ENCODE measurements around the gene GLP2R.
"Not testable (repeated sequence)": the region's sequence is repeated elsewhere in the genome, so short reads cannot be mapped to it uniquely, and the experiment has no call there.

GLP2R gene

DNA sequence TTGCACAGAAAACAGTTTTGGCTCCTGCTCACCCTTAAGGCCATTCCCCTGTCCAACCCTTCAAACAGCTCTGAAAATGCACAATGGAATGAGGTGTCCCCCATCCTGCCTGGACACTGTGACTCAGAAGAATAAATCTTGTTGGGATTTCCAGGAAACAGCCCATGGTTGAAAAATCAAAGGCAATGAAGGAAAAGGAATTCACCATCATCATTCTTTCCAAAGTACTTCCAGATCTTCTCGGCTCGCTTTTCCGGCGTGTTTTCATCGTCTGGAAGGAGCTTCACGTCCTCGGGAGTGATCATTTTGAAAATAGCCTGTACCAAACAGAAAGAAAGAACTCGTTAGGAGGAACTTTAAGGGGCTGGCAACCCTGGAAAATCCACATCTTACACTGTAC is 75.1 kb downstream of the GLP2R start:
- no peak for DNase-seq

DNA sequence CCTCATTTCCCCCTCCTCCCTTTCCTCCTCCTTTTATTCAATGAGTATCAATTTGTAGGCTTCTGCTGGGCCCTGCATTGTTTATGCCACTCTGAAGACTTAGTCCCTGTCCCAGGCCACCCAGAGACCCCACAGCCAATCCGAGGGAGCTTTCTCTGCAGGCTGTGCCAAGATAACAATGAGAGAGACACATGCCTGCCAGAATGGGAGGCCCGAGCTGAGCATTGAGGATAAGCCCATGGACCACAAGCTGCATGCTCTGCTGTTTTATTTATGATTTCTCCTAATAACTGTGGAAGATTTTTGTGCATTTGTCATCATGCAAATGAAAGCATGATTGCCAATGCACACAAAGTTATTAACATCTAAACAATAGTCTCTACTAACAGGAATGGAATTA is 76.4 kb downstream of the GLP2R start:
- no peak for DNase-seq

DNA sequence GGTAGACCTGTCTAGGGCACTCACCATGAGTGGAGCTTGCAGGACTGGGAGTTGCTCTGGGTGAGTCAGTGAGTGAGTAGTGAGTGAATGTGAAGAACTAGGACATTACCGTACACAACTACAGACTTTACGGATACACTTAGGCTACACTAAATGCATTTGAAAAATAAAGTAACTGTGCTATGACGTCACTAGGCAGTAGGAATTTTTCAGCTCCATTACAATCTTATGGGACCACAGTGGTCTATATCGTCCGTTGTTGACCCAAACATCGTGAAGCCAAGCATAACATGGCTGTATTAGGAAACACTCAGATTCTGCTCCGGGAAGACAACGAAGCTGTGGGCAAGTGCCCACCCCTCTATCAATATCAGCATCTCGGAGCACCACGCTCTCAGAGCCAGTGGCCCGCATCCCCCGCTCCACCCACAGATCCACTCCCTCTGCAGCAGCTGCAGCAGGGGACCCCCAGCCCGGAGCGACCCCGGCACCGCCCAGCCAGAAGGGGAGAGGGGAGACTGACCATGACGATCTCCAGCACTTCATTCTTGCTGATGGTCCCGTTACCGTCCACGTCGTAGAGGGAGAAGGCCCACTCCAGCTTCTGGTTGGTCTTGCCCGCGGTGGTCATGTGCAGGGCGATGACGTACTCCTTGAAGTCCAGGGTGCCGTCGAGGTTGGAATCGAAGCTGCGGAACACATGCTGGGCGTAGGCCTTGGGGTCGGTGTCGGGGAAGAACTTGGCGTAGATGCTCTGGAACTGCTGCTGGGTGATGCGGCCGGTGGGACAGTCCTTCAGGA is 78.8 kb downstream of the GLP2R start:
- DNase-seq = no peak

DNA sequence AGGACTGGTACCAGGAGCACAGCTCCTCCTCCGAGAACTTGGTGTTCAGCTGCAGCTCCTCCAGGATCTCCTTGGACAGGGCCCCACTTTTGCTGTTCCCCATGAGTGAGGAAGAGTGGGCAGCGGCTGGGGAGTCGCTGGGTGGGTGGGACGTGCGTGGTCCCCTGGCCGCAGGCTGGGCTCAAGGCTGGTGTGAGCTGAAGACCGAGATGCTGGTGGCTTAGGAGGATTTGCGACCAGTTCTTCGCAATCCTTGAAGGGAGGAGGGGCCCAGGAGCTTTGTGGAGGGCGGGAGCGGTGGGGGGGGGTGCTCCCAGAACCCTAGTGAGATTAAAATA is 79.3 kb downstream of the GLP2R start, which contains the start of gene RCVRN:
RCVRN (minus strand) TSS at position 194 of the 338 bp plus-strand sequence; CDS start at position 103, 91 bp downstream.
- no peak for DNase-seq

DNA sequence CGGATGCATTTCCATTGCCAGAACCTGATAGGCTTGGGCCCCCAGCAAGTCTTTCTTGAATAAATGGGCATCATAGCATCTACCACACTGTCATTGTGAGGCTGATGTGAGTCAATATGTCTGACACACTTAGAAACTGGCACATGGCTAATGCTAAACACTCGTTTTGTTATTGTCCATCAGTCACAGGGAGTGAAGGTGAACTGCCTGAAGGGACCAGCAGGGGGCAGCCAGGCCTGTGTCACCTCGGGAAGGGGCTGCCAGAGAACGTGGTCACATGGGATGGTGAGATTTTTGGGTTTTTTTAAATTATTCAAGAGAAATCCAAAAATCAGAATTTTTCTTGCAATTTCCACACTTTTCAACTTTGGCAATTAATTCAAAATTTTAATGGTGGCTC is 80.2 kb downstream of the GLP2R start:
- DNase-seq = peak; percentile 34

DNA sequence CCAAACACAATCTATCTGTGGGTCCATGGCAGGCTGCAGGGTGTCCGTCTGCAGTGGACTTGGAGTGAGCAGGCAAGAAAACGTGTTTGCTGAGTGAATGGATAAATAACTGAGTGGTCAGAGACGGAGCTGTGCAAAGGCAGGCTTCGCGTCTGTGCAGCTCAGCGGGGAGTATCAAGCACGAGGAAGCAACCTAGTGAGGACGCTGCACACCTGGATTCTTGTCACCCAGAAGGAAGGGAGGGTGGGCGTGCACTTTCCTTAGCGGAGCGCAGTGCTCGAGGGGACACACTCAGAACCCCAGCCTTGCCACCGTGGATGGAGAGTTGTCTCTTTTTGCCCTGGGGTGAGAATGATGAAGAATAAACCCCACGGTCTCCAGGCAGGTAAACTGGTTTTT is 80.9 kb downstream of the GLP2R start:
- no peak for DNase-seq

DNA sequence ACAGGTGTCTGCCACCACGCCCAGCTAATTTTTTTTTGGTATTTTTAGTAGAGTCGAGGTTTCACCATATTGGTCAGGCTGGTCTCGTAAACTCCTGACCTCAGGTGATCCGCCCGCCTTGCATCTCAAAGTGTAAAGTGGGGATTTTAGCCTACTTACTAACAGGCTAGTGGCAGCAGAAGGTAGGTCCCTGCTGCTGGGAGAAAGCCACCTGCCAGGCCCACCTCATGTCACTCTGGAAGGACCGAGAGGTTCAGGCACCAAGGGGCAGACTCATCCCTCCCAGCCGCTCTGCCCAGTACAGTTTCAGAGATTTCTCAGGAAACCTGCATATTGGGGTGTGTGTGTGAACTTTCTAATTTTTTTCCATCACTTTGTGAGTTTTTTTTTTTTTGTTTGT is 81.4 kb downstream of the GLP2R start:
- DNase-seq = no peak

DNA sequence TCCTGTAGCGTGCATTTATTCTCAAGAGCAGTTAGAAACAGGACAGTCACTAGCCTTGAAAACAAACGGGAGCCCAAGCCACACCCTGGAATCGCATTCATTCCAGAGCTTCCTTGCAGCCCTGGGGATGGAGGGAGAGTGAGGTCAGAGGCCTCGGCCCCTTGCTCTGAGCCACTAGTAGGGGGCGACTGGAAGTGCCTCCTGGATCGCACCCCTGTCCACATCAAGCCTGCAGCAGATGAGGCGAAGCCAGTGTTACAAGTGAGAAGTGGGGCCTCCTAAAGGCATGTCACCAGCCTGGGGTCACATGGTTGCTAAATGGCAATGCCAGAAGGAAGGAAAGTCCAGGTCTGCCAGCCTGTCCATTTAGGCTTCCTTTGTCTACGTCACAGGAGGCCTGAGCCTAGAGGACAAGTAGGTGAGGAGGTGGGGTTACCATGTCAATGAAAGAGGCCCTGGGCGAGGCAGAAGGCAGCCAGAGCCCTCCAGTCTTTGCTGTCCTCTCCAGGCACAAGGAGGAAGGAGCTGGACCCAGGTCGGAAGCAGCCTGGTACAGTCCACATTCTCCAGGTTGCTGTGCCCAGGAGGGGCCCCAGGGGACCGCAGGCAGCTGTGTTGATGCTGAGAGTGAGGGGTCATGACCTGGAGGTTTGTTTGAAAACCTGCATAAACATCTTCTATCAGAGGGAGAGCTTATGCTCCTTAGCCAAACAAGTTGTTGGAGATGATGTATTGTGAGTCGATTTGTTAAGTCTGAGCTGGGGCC is 82.3 kb downstream of the GLP2R start:
- DNase-seq = no peak

DNA sequence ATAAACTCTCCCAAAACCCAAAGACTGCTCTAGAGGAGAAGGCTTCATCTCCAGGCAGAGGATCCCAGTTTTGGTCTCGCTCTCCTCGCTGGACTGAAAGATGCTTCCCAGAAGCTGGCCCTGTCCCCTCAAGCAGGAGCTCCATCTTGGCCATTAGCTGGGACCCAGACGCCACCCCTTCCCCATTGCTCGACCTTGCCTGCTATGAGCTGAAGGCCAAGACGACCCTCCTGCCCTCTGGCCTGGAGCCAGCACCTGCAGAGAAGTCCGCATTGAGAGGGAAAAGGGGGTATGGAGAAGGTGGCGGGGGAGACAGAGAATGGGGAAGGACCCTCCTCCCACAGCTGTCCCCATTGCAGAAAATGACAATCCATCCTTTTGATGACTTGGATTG is 82.9 kb downstream of the GLP2R start:
- DNase-seq = no peak

DNA sequence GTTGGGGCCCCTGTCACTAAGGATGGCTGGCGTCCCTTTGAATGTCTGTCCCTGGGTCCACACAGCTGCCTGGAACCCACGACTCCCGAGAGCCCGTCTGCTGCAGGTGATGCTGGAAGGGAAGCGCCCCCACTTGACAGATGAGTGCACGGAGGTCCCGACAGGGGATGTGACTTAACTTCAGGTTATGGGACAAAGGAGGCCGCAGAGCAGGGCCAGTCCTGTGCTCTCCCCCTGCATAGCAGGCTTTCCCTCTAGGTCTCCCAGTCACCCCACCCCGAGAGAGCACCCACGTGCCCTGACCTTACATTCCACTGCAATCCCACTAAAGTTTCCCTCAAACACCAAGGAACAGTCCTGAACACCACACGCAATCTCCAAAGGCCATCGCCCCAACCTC is 85.4 kb downstream of the GLP2R start:
- no peak for DNase-seq

DNA sequence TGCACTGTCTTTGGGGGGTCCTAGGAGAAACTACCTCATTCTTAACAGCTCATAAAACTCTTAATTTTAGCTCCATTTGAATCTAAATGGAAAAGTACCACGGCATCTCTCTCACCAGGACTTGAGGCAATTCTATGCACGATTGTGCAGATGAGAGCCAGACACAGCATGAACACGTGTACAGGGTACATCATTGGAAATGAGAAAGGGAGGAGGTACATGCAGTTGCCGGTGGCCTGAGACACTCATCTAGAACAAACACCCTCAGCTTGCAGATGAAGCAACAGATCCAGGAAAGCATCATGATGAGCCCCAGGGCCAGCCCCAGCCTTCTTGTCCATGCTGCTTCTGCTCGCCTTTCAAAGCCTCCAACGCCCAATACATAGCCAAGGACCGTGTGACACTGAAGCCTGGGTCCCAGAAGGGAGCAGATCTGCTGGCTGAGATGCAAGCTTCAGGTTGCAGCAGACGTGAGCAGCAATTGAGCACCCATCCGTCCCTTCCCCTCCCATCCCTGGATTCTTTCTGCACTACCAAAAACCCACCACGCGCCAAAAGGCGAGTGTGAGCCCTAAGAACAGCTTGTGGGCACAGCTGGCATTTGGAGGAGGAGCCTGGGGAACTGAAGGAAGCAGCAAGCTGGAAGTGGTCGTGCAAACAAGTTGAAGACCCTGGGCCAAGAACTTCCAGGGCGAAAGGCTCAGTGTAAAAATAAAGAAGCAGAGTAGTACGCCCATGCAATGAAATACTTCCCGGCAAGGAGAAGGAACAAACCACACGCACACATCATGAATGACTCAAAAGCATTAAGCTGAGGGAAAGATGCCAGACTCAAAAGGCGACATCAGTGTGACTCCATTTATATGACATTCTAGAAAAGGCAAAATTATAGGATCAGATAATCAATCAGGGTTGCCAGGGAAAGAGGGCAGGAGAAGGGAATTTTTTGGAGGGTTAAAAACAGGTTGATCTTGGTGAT is 86.7 kb downstream of the GLP2R start:
- no peak for DNase-seq

DNA sequence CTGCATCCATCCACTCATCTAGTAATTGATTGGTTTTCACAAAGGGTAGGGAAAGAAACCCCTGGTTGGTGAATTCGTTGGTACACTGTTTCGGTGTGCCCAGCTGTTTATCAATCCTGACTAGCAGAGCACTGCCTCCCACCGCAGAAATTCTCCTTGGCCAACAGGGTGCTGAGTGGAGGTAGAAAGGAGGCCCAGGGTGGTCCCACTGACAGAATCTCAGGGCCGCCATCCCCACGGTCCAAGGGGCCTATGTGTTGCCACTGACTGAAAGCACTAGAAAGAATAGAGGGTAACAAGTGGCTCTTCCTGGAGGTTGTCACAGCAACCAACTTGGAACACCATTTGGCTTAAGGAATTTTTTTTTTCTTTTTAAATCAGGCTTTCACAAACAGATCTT is 87.8 kb downstream of the GLP2R start:
- no peak for DNase-seq

DNA sequence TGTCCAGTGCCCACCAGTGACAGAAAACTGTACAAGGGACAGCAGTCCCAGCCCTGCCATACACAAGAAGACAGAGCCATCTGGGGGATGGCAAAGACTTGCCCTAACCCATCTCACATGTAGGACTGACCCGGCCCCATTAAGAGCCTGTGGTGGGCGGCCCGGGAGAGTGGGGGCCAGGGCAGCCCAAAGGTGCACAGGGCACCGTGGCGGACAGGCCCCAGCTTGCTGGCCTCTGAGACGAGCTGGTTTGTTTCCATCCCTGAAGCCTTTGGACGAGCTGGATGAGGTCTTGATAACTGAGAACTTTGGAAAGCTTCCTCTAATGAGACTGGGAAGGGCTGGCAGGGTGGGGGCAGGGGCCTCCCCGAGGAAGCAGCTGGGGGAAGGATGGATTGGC is 90.4 kb downstream of the GLP2R start:
- no peak for DNase-seq

DNA sequence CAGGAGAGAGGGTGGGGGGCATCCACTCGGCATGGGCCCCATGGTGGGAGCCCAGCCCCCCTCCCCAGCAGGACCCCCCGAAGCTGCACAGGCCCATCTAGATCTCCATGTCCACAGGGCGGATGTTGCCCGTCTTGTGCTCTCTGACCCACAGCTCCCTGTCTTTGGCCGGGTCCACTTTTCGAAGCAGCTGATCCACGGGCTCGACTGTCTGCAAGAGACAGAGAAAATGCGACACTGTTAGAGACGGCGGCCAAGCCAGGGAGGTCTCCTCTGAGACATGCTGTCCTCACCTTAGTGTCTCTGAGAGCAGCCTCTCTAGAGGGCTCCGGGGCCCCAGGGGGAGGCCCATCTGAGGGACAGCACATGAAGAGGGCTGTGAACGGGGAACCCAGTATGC is 91.4 kb downstream of the GLP2R start:
- DNase-seq = no peak

DNA sequence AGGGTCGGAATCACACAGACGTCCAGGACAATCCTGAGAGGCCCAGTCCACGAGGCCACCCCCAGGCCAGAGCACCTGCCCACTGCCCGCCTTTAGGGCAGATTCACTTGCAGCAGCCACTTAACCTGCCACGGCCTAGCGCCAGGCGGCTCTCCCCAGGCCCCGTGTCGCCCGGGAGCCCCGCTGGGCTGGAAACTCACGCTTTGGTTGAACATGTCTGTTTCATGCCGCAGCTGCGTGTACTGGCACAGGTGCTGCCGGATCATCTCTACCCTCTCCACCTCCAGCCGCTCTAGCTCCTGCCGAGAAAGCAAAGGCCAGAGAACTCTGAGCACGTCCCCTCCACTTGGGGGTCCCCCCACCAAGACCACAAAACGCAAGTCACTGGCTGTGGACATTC is 92.1 kb downstream of the GLP2R start:
- DNase-seq = no peak

DNA sequence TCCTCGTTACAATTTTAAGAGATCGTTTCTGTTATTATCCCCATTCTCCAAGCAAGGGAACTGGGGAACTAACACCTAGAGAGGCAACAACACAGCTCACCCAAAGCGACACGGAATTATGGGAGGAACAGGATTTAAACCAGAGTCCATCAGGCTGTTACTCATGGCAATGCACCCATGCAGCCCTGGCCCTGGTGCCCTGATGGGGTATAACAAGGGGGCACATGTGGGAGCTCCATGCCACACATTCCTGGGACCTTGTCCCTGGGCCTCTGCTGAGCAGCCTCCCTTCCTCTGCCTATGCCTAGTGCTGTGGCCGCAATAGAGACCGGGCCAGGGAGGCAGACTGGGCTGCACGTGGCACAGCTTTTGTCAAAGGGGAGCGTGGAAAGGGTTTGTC is 92.6 kb downstream of the GLP2R start:
- DNase-seq = no peak

DNA sequence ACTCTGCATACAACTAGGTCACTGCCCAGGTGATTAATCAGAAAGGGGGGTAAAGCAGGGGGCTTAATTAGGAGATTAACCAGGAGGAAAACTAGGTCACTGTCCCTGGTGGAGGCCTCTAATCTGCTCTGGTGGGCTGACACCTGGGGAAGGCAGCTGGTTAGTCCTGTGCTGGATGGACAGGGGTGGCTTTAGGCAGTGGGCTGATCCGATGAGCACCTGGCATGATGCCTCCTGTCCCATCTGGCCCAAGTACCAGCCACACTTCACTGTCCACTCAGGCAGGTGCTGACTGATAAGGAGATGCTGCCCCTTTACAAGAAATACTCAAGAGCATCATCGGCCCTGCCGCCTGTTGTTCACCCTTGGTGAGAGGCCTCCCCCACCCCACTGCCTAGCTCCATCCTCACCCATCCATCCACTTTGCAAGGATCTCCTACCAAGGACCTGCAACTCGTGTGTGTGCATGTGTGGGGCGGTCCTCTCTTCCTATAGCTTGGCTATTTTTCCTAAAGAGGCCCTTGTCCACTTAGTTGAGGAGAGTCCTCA is 93.2 kb downstream of the GLP2R start:
- no peak for DNase-seq

DNA sequence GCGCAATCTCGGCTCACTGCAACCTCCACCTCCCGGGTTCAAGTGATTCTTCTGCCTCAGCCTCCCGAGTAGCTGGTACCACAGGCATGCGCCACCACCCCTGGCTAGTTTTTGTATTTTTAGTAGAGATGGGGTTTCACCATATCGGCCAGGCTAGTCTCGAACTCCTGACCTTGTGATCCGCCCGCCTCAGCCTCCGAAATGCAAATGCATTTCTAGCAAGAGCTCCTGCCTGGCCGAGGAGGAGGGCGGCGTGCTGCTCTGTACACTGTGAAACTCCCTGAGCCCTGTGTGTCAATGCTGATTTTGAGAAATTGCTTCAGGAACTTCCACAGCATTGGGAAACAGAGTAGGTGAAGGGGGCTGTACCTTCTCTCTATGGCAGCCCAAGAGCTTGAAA is 95.5 kb downstream of the GLP2R start:
- not testable (repeated sequence) for DNase-seq

DNA sequence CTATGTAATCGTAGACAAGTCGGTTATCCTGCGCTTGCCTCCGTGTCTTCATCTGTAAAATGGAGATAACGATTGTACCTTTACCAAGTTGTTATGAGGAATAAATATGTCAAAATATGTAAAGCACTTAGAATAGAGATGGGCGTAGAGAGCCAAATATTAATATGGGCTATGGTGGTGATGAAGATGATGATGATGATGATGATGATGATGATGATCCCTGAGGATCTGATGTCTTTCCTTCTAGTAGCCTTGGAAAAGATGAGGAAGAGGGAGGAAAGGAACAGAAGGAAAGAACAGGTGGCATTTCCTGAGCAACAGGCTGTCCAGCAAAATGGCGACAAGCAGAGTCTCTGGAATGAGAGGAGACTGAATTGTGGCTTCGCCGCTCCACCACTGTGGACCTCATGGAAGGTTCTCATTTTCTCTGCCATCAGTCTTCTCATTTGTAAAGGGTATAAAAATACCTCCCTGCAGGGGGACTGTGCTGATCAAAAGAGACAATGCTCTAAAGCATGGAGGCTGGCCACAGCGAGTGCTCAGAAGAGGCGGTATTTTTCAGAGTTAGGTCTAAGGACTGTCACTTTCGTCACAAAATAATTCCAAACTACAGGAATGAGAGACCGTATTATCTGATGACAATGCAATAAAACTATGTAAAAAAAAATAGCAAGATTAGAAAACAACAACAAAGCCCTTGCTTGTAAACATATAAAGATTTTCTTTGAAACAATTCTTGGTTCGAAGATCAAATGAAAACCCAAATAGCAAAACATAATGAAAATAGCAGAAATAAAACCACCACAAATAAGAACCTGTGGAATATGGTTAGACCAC is 96.5 kb downstream of the GLP2R start:
- DNase-seq = no peak

DNA sequence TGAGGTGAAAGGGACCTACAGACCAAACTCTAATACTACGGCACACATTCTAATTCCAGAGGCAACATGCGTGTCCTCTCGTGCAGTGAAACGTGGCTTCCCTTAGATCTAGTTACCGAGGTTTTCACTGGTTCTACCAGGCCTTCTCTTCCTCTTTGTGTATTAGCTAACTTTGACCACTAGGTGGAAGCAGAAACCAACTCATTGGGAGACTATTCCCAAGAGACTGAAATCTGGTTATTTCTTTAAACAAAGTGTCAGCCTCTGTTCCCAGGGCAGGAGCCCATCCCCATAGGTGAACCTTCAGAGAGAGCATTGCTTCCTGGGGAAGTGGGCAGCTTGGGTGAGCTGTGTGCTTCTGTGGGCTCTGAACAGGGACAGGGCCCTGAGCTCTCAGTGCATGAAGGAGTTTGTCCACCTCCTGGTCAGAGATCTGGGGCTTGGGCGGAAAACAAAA is 99.0 kb downstream of the GLP2R start:
- peak; percentile 78 for DNase-seq

DNA sequence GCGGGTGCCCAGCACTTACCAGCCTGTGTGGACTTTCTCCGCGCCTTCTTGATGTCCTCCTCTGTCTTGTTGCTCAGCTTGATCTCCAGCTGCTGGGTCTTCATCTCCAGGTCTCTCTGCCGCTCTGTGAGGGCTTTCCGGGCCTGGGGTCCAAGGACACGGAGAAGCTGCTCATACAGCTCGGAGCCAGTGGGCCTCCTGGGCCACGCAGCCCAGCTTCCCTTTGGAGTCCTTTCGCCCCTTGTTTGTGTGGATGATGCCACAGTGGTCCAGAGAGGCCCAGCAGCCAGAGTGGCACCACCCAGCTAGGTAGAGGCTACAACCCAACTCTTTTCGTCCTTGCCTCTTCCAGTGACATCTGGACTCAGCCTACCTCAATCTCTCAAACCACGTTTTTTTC is 99.7 kb downstream of the GLP2R start:
- DNase-seq = no peak

Data from suppressor macrophage treated with lipopolysaccharide for 4 hours (primary cell).